Neural cell (in vitro differentiated cells): ENCODE measurements around the gene ANKRD10.

Experiments used
- EP300 ChIP-seq: fragments of 450-650 bp; conservative IDR thresholded peaks from 2 replicates; pipeline ENCODE4 v1.6.1; 2014; ENCODE audit warnings: antibody characterized with exemption, mild to moderate bottlenecking, moderate library complexity; ENCODE audit not compliant: poor library complexity, severe bottlenecking
- EZH2 ChIP-seq: fragments of 200-600, 300-800 bp; shearing (Covaris generic), sonication (generic); IDR thresholded peaks from 2 replicates; pipeline ENCODE4 v1.6.1; 2014; ENCODE audit warnings: antibody characterized with exemption, low read length, borderline replicate concordance, mild to moderate bottlenecking; ENCODE audit not compliant: insufficient read depth, poor library complexity, severe bottlenecking
- MXI1 ChIP-seq: fragments of 450-650 bp; conservative IDR thresholded peaks from 2 replicates; pipeline ENCODE4 v1.6.1; 2014; ENCODE audit warnings: antibody characterized with exemption, mild to moderate bottlenecking; ENCODE audit not compliant: poor library complexity, severe bottlenecking
- POLR2AphosphoS5 ChIP-seq: IDR thresholded peaks from 2 replicates; pipeline ENCODE4 v1.6.1; 2012
- RAD21 ChIP-seq: fragments of 450-650 bp; conservative IDR thresholded peaks from 2 replicates; pipeline ENCODE4 v1.6.1; 2014; ENCODE audit warnings: antibody characterized with exemption, mild to moderate bottlenecking, moderate library complexity
- SMC3 ChIP-seq: fragments of 450-650 bp; conservative IDR thresholded peaks from 2 replicates; pipeline ENCODE4 v1.6.1; 2014; ENCODE audit warnings: antibody characterized with exemption, mild to moderate bottlenecking, moderate library complexity; ENCODE audit not compliant: poor library complexity
- TF ChIP-seq, protein P1 (sequence below): fragments of 450-650 bp; IDR thresholded peaks from 2 replicates; pipeline ENCODE4 v1.5.1; 2014; ENCODE audit warnings: antibody characterized with exemption, mild to moderate bottlenecking, moderate library complexity; ENCODE audit not compliant: poor library complexity, severe bottlenecking
- TF ChIP-seq, protein P2 (sequence below): IDR thresholded peaks from 2 replicates; pipeline ENCODE4 v1.6.1; 2012; ENCODE audit warnings: borderline replicate concordance

- TF ChIP-seq EP300 (no peak), SMC3 (no peak), EZH2 (no peak), RAD21 (peak; percentile 20), MXI1 (peak; percentile 82), POLR2AphosphoS5 (peak; percentile 85)
- TF ChIP-seq, protein P1, sequence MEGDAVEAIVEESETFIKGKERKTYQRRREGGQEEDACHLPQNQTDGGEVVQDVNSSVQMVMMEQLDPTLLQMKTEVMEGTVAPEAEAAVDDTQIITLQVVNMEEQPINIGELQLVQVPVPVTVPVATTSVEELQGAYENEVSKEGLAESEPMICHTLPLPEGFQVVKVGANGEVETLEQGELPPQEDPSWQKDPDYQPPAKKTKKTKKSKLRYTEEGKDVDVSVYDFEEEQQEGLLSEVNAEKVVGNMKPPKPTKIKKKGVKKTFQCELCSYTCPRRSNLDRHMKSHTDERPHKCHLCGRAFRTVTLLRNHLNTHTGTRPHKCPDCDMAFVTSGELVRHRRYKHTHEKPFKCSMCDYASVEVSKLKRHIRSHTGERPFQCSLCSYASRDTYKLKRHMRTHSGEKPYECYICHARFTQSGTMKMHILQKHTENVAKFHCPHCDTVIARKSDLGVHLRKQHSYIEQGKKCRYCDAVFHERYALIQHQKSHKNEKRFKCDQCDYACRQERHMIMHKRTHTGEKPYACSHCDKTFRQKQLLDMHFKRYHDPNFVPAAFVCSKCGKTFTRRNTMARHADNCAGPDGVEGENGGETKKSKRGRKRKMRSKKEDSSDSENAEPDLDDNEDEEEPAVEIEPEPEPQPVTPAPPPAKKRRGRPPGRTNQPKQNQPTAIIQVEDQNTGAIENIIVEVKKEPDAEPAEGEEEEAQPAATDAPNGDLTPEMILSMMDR, result no peak
- TF ChIP-seq, protein P2, sequence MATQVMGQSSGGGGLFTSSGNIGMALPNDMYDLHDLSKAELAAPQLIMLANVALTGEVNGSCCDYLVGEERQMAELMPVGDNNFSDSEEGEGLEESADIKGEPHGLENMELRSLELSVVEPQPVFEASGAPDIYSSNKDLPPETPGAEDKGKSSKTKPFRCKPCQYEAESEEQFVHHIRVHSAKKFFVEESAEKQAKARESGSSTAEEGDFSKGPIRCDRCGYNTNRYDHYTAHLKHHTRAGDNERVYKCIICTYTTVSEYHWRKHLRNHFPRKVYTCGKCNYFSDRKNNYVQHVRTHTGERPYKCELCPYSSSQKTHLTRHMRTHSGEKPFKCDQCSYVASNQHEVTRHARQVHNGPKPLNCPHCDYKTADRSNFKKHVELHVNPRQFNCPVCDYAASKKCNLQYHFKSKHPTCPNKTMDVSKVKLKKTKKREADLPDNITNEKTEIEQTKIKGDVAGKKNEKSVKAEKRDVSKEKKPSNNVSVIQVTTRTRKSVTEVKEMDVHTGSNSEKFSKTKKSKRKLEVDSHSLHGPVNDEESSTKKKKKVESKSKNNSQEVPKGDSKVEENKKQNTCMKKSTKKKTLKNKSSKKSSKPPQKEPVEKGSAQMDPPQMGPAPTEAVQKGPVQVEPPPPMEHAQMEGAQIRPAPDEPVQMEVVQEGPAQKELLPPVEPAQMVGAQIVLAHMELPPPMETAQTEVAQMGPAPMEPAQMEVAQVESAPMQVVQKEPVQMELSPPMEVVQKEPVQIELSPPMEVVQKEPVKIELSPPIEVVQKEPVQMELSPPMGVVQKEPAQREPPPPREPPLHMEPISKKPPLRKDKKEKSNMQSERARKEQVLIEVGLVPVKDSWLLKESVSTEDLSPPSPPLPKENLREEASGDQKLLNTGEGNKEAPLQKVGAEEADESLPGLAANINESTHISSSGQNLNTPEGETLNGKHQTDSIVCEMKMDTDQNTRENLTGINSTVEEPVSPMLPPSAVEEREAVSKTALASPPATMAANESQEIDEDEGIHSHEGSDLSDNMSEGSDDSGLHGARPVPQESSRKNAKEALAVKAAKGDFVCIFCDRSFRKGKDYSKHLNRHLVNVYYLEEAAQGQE, result peak; percentile 97
These were observed 375 bp downstream of the ANKRD10 start for GRCh38 chr13:110914331-110915056.
